ENCODE measurements around the gene DENND2A.
A peak's percentile ranks its signal among the peaks of the same experiment; 100 is the strongest.

Gene DENND2A

GRCh38 chr7:140475747-140476333 lies 164.8 kb downstream of the DENND2A start:
- ChIA-PET CTCF (interaction anchor here (0.9 to 5.1 kb wide), 6 partner anchors 12 to 1041 kb away, joined by 3 to 49 read pairs (median 4); no protein-coding TSS in a partner anchor), POLR2A (no interaction called here)
- peak; percentile 54 for TF ChIP-seq CTCF (IDR thresholded peaks at IDR 0.05; ENCODE audit: control extremely low read depth, extremely low read depth, low read depth, missing control alignments)
- DNase-seq (ENCODE audit: extremely low spot score), result peak; percentile 49
